Measurements from ENCODE around the gene ZRANB1. TPM values are rescaled to one million over a fixed set of nuclear protein-coding genes. Genes with fewer than 3 reads are reported as not detected.

Gene ZRANB1
- 18.7 TPM for total RNA-seq
- long read RNA-seq, full-length matches to known transcripts: 1 of 49 reads
- long read RNA-seq, partial matches to known transcripts: 4 of 49 reads
- long read RNA-seq, other reads (novel, unspliced or antisense): 44 of 49 reads

GRCh38 chr10:124941823-124942222 lies at the start of gene ZRANB1:
ZRANB1 (plus strand) TSS chr10:124942123; CDS start chr10:124942494, 371 bp downstream.
- DNase-seq: no peak
- Histone ChIP-seq H3K4me1 (peaks cover 52% of the 10 kb centered on the region), H3K27me3 (ENCODE audit: low read depth) (no peaks in the 10 kb centered on the region), H3K4me3 (no peak within 1 kb of the TSS), H3K36me3 (no peaks in the 10 kb centered on the region), H3K27ac (peak within 1 kb of the TSS; percentile 14), H3K9me3 (no peaks in the 10 kb centered on the region)
- intact Hi-C loops (cut with DNase I): no loop called here
- TF ChIP-seq, protein P1, sequence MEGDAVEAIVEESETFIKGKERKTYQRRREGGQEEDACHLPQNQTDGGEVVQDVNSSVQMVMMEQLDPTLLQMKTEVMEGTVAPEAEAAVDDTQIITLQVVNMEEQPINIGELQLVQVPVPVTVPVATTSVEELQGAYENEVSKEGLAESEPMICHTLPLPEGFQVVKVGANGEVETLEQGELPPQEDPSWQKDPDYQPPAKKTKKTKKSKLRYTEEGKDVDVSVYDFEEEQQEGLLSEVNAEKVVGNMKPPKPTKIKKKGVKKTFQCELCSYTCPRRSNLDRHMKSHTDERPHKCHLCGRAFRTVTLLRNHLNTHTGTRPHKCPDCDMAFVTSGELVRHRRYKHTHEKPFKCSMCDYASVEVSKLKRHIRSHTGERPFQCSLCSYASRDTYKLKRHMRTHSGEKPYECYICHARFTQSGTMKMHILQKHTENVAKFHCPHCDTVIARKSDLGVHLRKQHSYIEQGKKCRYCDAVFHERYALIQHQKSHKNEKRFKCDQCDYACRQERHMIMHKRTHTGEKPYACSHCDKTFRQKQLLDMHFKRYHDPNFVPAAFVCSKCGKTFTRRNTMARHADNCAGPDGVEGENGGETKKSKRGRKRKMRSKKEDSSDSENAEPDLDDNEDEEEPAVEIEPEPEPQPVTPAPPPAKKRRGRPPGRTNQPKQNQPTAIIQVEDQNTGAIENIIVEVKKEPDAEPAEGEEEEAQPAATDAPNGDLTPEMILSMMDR (IDR thresholded peaks at IDR 0.05): no peak
- no peak for ATAC-seq

DNA sequence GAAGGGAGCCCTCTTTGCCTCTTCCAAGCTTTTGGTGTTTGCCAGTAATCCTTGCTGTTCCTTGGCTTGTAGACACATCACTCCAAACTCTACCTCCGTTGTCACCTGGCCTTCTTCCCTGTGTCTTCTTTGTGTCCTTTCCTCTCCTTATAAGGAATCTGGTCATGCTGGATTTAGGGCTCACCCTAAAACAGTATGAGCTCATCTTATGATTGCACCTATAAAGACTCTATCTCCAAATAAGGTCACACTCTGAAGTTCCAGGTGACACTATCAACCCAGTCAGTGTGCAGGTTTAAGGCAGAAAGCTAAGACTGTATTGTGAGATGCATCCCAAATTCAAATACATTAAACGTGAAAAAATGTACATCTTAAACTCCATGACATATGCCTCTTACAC lies 49.0 kb upstream of the ZRANB1 start:
- H3K4me1 ChIP-seq: no peaks in the 10 kb centered on the region
- intact Hi-C loops (cut with DNase I): no loop called here
- no peak overlapping the region for H3K27ac ChIP-seq
- H3K27me3 ChIP-seq (ENCODE audit: low read depth): no peaks in the 10 kb centered on the region
- no peak overlapping the region for H3K4me3 ChIP-seq
- ATAC-seq (no peak), DNase-seq (no peak)
- H3K9me3 ChIP-seq: no peaks in the 10 kb centered on the region
- TF ChIP-seq, protein P1 (IDR thresholded peaks at IDR 0.05): no peak
- H3K36me3 ChIP-seq: no peaks in the 10 kb centered on the region

GRCh38 chr10:124894569-124895215 lies 47.2 kb upstream of the ZRANB1 start:
- Histone ChIP-seq H3K4me1 (no peaks in the 10 kb centered on the region), H3K27me3 (ENCODE audit: low read depth) (peaks cover 10% of the 10 kb centered on the region), H3K9me3 (no peaks in the 10 kb centered on the region), H3K36me3 (no peaks in the 10 kb centered on the region), H3K27ac (no peak overlapping the region), H3K4me3 (no peak overlapping the region)
- no peak for ATAC-seq
- intact Hi-C loops (cut with DNase I): no loop called here
- no peak for DNase-seq
- TF ChIP-seq, protein P1 (IDR thresholded peaks at IDR 0.05): no peak

DNA sequence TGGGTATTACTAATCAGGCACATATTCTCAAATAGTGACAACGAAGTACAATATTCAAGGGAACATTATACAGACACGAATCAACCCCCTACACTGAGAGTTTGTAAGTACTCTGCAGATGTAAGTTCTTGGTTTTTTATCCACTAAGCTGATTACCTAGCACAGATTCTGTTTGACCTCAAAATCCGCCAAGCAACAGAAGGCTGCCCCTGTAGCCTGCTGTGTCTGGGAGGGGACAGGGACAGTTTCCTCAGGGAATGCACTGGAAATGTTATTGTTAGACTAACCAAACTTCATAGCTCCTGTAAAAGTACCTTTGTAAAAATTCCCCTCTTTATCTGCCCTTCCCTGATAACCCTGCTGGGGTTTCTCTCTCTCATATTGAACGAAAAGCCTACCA lies 45.2 kb upstream of the ZRANB1 start:
- H3K36me3 ChIP-seq: no peaks in the 10 kb centered on the region
- intact Hi-C loops (cut with DNase I): no loop called here
- H3K27ac ChIP-seq: no peak overlapping the region
- H3K9me3 ChIP-seq: no peaks in the 10 kb centered on the region
- ATAC-seq: no peak
- no peaks in the 10 kb centered on the region for H3K4me1 ChIP-seq
- no peak for DNase-seq
- TF ChIP-seq, protein P1 (IDR thresholded peaks at IDR 0.05): no peak
- H3K27me3 ChIP-seq (ENCODE audit: low read depth): peaks cover 10% of the 10 kb centered on the region
- H3K4me3 ChIP-seq: no peak overlapping the region

DNA sequence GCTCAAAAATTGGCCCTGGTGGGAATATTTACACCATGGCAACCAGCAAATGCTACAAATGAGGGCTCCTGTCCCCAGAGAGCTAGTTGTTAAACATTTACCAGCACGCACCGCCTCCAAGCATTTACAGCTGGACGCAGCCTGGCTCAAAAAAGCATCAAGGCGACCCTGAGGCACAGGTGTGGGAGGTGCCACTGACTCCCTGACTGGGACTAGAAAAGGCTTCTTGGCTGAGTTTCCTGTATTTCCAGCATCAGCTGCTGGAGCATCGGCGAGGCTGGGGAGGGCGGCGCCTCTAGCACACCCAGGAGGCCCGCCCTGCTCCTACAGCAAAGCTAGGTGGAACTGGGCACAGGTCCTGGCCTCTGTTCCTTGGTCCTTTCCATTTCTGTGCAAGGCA lies 43.5 kb upstream of the ZRANB1 start:
- no peak for ATAC-seq
- DNase-seq: no peak

More for the DNA sequence above, 43.5 kb upstream of the ZRANB1 start:
- Histone ChIP-seq H3K36me3 (no peaks in the 10 kb centered on the region), H3K4me1 (no peaks in the 10 kb centered on the region), H3K4me3 (no peak overlapping the region), H3K27ac (no peak overlapping the region), H3K9me3 (no peaks in the 10 kb centered on the region), H3K27me3 (ENCODE audit: low read depth) (peaks cover 10% of the 10 kb centered on the region)
- intact Hi-C loops (cut with DNase I): no loop called here
- TF ChIP-seq, protein P1 (IDR thresholded peaks at IDR 0.05): no peak

Data from lower lobe of right lung (tissue), 2 donors.